Left lung (tissue), 10 donors: ENCODE results near the gene PDE1C. TPM values are rescaled to one million over a fixed set of nuclear protein-coding genes. Genes with fewer than 3 reads are reported as not detected.
A peak's percentile ranks its signal among the peaks of the same experiment; 100 is the strongest.

Source experiments
- ATAC-seq: fragments of 200-7000 bp; cut with Tn5 transposase; one replicate; pipeline ENCODE4 v1.9.1; 2020; ENCODE audit warnings: moderate library complexity
- DNase-seq, 4 donors: peaks; one replicate each; pipeline ENCODE4 v3.0.0-alpha.2; 2013 to 2020
- H3K27ac ChIP-seq, 2 donors: fragments of 200-600 bp; sonication (generic) in 1 of 2; one replicate each; pipeline versions ENCODE4 v1.5.0 to v1.8.0; 2020 to 2021
- H3K27me3 ChIP-seq, 2 donors: fragments of 200-600 bp; sonication (generic) in 1 of 2; one replicate each; pipeline versions ENCODE4 v1.5.0 to v1.8.0; 2020 to 2021
- H3K36me3 ChIP-seq, 2 donors: fragments of 200-600 bp; sonication (generic) in 1 of 2; one replicate each; pipeline versions ENCODE4 v1.5.0 to v1.8.0; 2020 to 2021
- H3K4me1 ChIP-seq, 2 donors: fragments of 200-600 bp; one replicate each; pipeline ENCODE4 v1.8.0; 2021
- H3K4me3 ChIP-seq, 2 donors: fragments of 200-600 bp; sonication (generic) in 1 of 2; one replicate each; pipeline versions ENCODE4 v1.5.0 to v1.8.0; 2020 to 2021; ENCODE audit warnings: mild to moderate bottlenecking in 1 of 2
- H3K9me3 ChIP-seq, 2 donors: fragments of 200-600 bp; sonication (generic) in 1 of 2; one replicate each; pipeline versions ENCODE4 v1.5.0 to v1.8.0; 2020 to 2021
- CTCF ChIP-seq, 2 donors: fragments of 200-600 bp; sonication (generic) in 1 of 2; IDR thresholded peaks; one replicate each; pipeline versions ENCODE4 v1.5.0 to v1.8.0; 2021; ENCODE audit warnings: antibody characterized with exemption in 2 of 2
- intact Hi-C, 2 donors: fragments of 100-400 bp; cut with DNase I; formaldehyde crosslinking; loops; one replicate each; pipeline versions ENCODE4 v1.11.2 to v1.14.2; 2022
- polyA plus RNA-seq, 6 donors: library from polyadenylated mRNA; unstranded; fragments of 120-200 nt; gene quantifications; one replicate each; pipeline ENCODE4 v1.2.1, GENCODE V29; 2013; ENCODE audit not compliant: insufficient read length in 6 of 6
- total RNA-seq, 2 donors: library from RNA; stranded (reverse); fragmentation: NEBNext Ultra II Directional; extraction: Animal tissue kit (Norgen Biotek cat#: 25700); gene quantifications; one replicate each; pipeline ENCODE4 v1.2.1, GENCODE V29; 2021
- donor health status: DM: no; HTN: yes; CAD: no.
- donor health status: DM: no; HTN: no; CAD: no.

The PDE1C gene
- total and polyA plus RNA-seq, 8 donors = 2.0 to 13.8 (median 3.9) TPM

- intact Hi-C loops = no loop called here
- Histone ChIP-seq H3K27me3 (no peaks in the 10 kb centered on the region), H3K36me3 (no peaks in the 10 kb centered on the region), H3K4me1 (no peaks in the 10 kb centered on the region), H3K4me3 (no peak overlapping the region), H3K9me3 (no peaks in the 10 kb centered on the region), H3K27ac (no peak overlapping the region)
- no peak for ATAC-seq
- no peak for DNase-seq
- no peak for TF ChIP-seq CTCF (IDR thresholded peaks at IDR 0.05)
Observed at GRCh38 chr7:31991406-31991805, 78.8 kb downstream of the PDE1C start.

GRCh38 chr7:31986878-31987518 is 83.2 kb downstream of the PDE1C start:
- intact Hi-C loops = no loop called here
- no peaks in the 10 kb centered on the region for H3K4me1 ChIP-seq
- no peak for ATAC-seq
- no peak for TF ChIP-seq CTCF (IDR thresholded peaks at IDR 0.05)
- peak in 1 of 4 donors; percentile 1 for DNase-seq
- H3K36me3 ChIP-seq = no peaks in the 10 kb centered on the region
- H3K27me3 ChIP-seq = no peaks in the 10 kb centered on the region
- H3K4me3 ChIP-seq = no peak overlapping the region
- peak overlapping the region in 1 of 2 donors; percentile 34 for H3K27ac ChIP-seq
- H3K9me3 ChIP-seq = no peaks in the 10 kb centered on the region

- H3K36me3 ChIP-seq = no peaks in the 10 kb centered on the region
- H3K4me1 ChIP-seq = no peaks in the 10 kb centered on the region
- peaks cover 0 to 1% of the 10 kb centered on the region in 2 donors for H3K9me3 ChIP-seq
- DNase-seq (no peak), ATAC-seq (no peak)
- intact Hi-C loops = no loop called here
- no peaks in the 10 kb centered on the region for H3K27me3 ChIP-seq
- TF ChIP-seq CTCF (IDR thresholded peaks at IDR 0.05) = no peak
- no peak overlapping the region for H3K27ac ChIP-seq
- no peak overlapping the region for H3K4me3 ChIP-seq
Observed at GRCh38 chr7:31982962-31983361, 87.2 kb downstream of the PDE1C start.

GRCh38 chr7:31981874-31982390 is 88.3 kb downstream of the PDE1C start:
- Histone ChIP-seq H3K36me3 (no peaks in the 10 kb centered on the region), H3K27ac (no peak overlapping the region), H3K4me3 (no peak overlapping the region), H3K27me3 (no peaks in the 10 kb centered on the region), H3K9me3 (peaks cover 0 to 11% of the 10 kb centered on the region in 2 donors), H3K4me1 (no peaks in the 10 kb centered on the region)
- DNase-seq (no peak), ATAC-seq (no peak)
- TF ChIP-seq CTCF (IDR thresholded peaks at IDR 0.05) = no peak
- intact Hi-C loops = no loop called here

GRCh38 chr7:31979690-31980330 is 90.4 kb downstream of the PDE1C start:
- intact Hi-C loops = no loop called here
- Histone ChIP-seq H3K27ac (no peak overlapping the region), H3K27me3 (no peaks in the 10 kb centered on the region)

More at GRCh38 chr7:31979690-31980330, 90.4 kb downstream of the PDE1C start:
- no peaks in the 10 kb centered on the region for H3K36me3 ChIP-seq
- H3K4me1 ChIP-seq = no peaks in the 10 kb centered on the region
- no peak for TF ChIP-seq CTCF (IDR thresholded peaks at IDR 0.05)
- no peak for ATAC-seq
- H3K4me3 ChIP-seq = no peak overlapping the region
- peaks cover 0 to 17% of the 10 kb centered on the region in 2 donors for H3K9me3 ChIP-seq
- no peak for DNase-seq
